HepG2 (cell line): ENCODE data around the gene MACROD2. TPM values are rescaled to one million over a fixed set of nuclear protein-coding genes. Genes with fewer than 3 reads are reported as not detected.

Experiments
- AKAP8 ChIP-seq: sonication (generic); formaldehyde crosslinking; IDR thresholded peaks from 2 replicates; pipeline ENCODE4 v1.5.1; 2020; ENCODE audit warnings: mild to moderate bottlenecking, missing genetic modification reagents
- BATF2 ChIP-seq: sonication (generic); formaldehyde crosslinking; IDR thresholded peaks from 2 replicates; pipeline ENCODE4 v1.8.0; 2022; ENCODE audit warnings: mild to moderate bottlenecking, missing genetic modification reagents, moderate library complexity
- CENPT ChIP-seq: sonication (generic); formaldehyde crosslinking; IDR thresholded peaks from 2 replicates; pipeline ENCODE4 v1.8.0; 2022; ENCODE audit warnings: low read depth, mild to moderate bottlenecking, moderate library complexity, missing genetic modification reagents
- CREB1 ChIP-seq, 2 experiments: fragments of 450-650 bp in 1 of 2; IDR thresholded peaks; 2 replicates each; pipeline ENCODE4 v1.6.1; 2016 to 2017; ENCODE audit warnings: control low read depth in 1 of 2, mild to moderate bottlenecking in 1 of 2, missing compliant biosample characterization in 1 of 2, missing genetic modification characterization in 1 of 2
- ELF1 ChIP-seq: sonication (generic); formaldehyde crosslinking; IDR thresholded peaks from 2 replicates; pipeline ENCODE4 v1.4.0; 2020; ENCODE audit warnings: missing genetic modification reagents
- ELF3 ChIP-seq: IDR thresholded peaks from 2 replicates; pipeline ENCODE4 v1.6.1; 2016; ENCODE audit warnings: missing genetic modification reagents, missing compliant biosample characterization
- ETV6 ChIP-seq: sonication (generic); formaldehyde crosslinking; conservative IDR thresholded peaks from 2 replicates; pipeline ENCODE4 v1.4.0; 2020; ENCODE audit warnings: missing genetic modification reagents
- FLYWCH1 ChIP-seq: sonication (generic); formaldehyde crosslinking; IDR thresholded peaks from 2 replicates; pipeline ENCODE4 v1.8.1; 2023; ENCODE audit warnings: mild to moderate bottlenecking, missing genetic modification reagents
- FOXK1 ChIP-seq: sonication (generic); formaldehyde crosslinking; IDR thresholded peaks from 2 replicates; pipeline ENCODE4 v1.4.0; 2020; ENCODE audit warnings: low read depth, missing genetic modification reagents, borderline replicate concordance
- FOXP4 ChIP-seq: sonication (generic); formaldehyde crosslinking; IDR thresholded peaks from 2 replicates; pipeline ENCODE4 v1.4.0; 2020; ENCODE audit warnings: missing genetic modification reagents
- HNF4G ChIP-seq, 2 experiments: sonication (generic) in 1 of 2; formaldehyde crosslinking in 1 of 2; IDR thresholded peaks; 2 replicates each; pipeline versions ENCODE4 v1.4.0 to v1.6.1; 2011 to 2020; ENCODE audit warnings: borderline replicate concordance in 2 of 2, low read depth in 2 of 2, mild to moderate bottlenecking in 2 of 2, low read length in 1 of 2, missing genetic modification reagents in 1 of 2, moderate library complexity in 1 of 2
- MAFF ChIP-seq: IDR thresholded peaks from 2 replicates; pipeline ENCODE4 v1.6.1; 2011; ENCODE audit warnings: low read depth, low read length, improper control_type of control experiment
- TSC22D2 ChIP-seq: sonication (generic); formaldehyde crosslinking; IDR thresholded peaks from 2 replicates; pipeline ENCODE4 v1.5.1; 2020; ENCODE audit warnings: missing genetic modification reagents, mild to moderate bottlenecking, borderline replicate concordance
- ZBTB40 ChIP-seq, 2 experiments: fragments of 450-650 bp in 1 of 2; sonication (generic) in 1 of 2; formaldehyde crosslinking in 1 of 2; IDR thresholded peaks; 2 replicates each; pipeline versions ENCODE4 v1.6.1 to v1.8.0; 2016 to 2022; ENCODE audit warnings: antibody characterized with exemption in 1 of 2, mild to moderate bottlenecking in 1 of 2, missing genetic modification reagents in 1 of 2
- ZNF580 ChIP-seq: IDR thresholded peaks from 2 replicates; pipeline ENCODE4 v1.6.1; 2016; ENCODE audit warnings: low read depth, borderline replicate concordance
- polyA plus RNA-seq, 8 experiments: library from polyadenylated mRNA; depleted of rRNA in 3 of 8; stranded (reverse) in 7 of 8; unstranded in 1 of 8; fragments of >200 nt; fragmentation: Illumina TruSeq in 4 of 8; extraction: Trizol in 4 of 8; gene quantifications; 2 replicates each; pipeline versions ENCODE4 v1.2.1 to v1.2.3, GENCODE V29; 2011 to 2016; ENCODE audit warnings: low read depth in 4 of 8, missing spikeins in 1 of 8, mixed read lengths in 1 of 8; ENCODE audit not compliant: insufficient read depth in 1 of 8
- total RNA-seq, 5 experiments: library from RNA; depleted of rRNA; stranded (reverse); fragments of >200 nt; fragmentation: Illumina TruSeq; extraction: Trizol; gene quantifications; 2 replicates each; pipeline ENCODE4 v1.2.3, GENCODE V29; 2016; ENCODE audit warnings: low read depth in 1 of 5

MACROD2 gene
- total and polyA plus RNA-seq, 2 of the 13 experiments (the other 11 are each of a cell fraction or from before 2014, with no cell fraction given): 0.13 to 0.51 TPM

GRCh38 chr20:15060265-15061060, 1065.1 kb downstream of the MACROD2 start (continued):
- TF ChIP-seq ZBTB40 (IDR thresholded peaks at IDR 0.05) (no peak), ZBTB40 (CRISPR knock-in tag; IDR thresholded peaks at IDR 0.05) (peak; percentile 79; the same call in 1 of the 2 replicates), TSC22D2 (CRISPR knock-in tag) (peak; percentile 84; the same call in 1 of the 2 replicates), ELF1 (peak; percentile 76), CREB1 (IDR thresholded peaks at IDR 0.05) (no peak), CREB1 (CRISPR knock-in tag; IDR thresholded peaks at IDR 0.05) (peak; percentile 36; the same call in 1 of the 2 replicates), AKAP8 (CRISPR knock-in tag) (no peak), ZNF580 (CRISPR knock-in tag) (peak; percentile 86), FLYWCH1 (CRISPR knock-in tag) (no peak), HNF4G (IDR thresholded peaks at IDR 0.05; ENCODE audit: borderline replicate concordance, low read depth, low read length) (peak; percentile 96), HNF4G (CRISPR knock-in tag; IDR thresholded peaks at IDR 0.05; ENCODE audit: borderline replicate concordance, low read depth) (peak; percentile 98), FOXP4 (CRISPR knock-in tag) (peak; percentile 95), ELF3 (CRISPR knock-in tag) (peak; percentile 92), MAFF (peak; percentile 65), BATF2 (CRISPR knock-in tag) (peak; percentile 54; the same call in 1 of the 2 replicates), ETV6 (CRISPR knock-in tag) (peak; percentile 91), FOXK1 (CRISPR knock-in tag) (peak; percentile 98; the same call in 1 of the 2 replicates), CENPT (CRISPR knock-in tag) (no peak)
